ENCODE data around the gene LCAT. TPM values are rescaled to one million over a fixed set of nuclear protein-coding genes. Genes with fewer than 3 reads are reported as not detected.

Gene LCAT
- total and polyA plus RNA-seq, 9 of the 15 experiments (the other 6 are each of a cell fraction or from before 2014, with no cell fraction given): 0.46 to 21.0 (median 5.0) TPM

DNA sequence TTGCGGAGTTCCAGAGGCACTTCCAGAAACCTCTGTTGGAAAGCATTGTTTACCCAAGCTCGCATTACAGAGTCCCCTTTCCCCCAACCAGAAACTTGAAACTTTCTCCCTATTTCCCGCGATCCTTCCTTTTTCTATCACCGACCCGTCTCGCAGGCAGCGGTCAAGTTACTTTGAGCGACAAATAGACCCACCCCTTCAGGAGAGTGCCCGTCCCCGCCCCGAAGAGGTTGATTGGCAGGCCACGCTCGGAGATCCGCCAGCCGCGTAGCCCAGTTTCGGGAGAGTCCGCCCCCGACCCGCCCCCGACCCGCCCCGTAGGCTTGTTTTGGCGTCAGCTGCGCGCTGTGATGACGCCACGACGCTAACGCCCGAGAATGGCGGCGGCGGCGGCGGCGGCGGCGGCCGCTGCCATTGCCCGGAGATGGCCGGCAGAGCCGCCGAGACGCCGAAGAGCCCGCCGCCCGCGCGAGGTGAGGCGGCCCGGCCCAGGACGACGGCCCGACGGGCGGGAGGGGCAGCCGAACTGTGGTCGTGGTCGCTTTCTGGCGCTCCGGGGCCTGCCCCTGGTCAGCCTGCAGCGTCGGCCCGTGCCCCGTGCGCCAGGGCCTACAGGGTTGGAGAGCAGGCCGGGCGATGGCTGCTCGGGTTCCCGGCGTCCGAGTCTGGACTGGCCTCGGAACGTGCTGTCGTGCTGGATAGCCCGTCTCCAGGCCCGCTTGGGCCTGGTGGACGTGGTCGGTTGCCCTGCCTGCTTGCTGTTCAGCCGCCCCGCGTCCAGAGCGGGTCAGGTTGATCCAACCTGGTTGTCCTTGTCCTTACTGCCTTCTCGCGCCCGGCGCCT is 50.8 kb downstream of the LCAT start, which contains the start of gene PSKH1 (continued):
- TF ChIP-seq, protein P1, sequence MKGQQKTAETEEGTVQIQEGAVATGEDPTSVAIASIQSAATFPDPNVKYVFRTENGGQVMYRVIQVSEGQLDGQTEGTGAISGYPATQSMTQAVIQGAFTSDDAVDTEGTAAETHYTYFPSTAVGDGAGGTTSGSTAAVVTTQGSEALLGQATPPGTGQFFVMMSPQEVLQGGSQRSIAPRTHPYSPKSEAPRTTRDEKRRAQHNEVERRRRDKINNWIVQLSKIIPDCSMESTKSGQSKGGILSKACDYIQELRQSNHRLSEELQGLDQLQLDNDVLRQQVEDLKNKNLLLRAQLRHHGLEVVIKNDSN (CRISPR knock-in tag; IDR thresholded peaks at IDR 0.05): no peak
- no peak for TF ChIP-seq MYBL2 (IDR thresholded peaks at IDR 0.05; ENCODE audit: low read depth)
- 0 out of 2 replicates have a peak, but pooled peaks have one; percentile 47 for TF ChIP-seq MYBL2 (CRISPR knock-in tag; IDR thresholded peaks at IDR 0.05; ENCODE audit: borderline replicate concordance)
- TF ChIP-seq ZNF589 (CRISPR knock-in tag; IDR thresholded peaks at IDR 0.05; ENCODE audit: low read depth): no peak
- TF ChIP-seq, protein P2, sequence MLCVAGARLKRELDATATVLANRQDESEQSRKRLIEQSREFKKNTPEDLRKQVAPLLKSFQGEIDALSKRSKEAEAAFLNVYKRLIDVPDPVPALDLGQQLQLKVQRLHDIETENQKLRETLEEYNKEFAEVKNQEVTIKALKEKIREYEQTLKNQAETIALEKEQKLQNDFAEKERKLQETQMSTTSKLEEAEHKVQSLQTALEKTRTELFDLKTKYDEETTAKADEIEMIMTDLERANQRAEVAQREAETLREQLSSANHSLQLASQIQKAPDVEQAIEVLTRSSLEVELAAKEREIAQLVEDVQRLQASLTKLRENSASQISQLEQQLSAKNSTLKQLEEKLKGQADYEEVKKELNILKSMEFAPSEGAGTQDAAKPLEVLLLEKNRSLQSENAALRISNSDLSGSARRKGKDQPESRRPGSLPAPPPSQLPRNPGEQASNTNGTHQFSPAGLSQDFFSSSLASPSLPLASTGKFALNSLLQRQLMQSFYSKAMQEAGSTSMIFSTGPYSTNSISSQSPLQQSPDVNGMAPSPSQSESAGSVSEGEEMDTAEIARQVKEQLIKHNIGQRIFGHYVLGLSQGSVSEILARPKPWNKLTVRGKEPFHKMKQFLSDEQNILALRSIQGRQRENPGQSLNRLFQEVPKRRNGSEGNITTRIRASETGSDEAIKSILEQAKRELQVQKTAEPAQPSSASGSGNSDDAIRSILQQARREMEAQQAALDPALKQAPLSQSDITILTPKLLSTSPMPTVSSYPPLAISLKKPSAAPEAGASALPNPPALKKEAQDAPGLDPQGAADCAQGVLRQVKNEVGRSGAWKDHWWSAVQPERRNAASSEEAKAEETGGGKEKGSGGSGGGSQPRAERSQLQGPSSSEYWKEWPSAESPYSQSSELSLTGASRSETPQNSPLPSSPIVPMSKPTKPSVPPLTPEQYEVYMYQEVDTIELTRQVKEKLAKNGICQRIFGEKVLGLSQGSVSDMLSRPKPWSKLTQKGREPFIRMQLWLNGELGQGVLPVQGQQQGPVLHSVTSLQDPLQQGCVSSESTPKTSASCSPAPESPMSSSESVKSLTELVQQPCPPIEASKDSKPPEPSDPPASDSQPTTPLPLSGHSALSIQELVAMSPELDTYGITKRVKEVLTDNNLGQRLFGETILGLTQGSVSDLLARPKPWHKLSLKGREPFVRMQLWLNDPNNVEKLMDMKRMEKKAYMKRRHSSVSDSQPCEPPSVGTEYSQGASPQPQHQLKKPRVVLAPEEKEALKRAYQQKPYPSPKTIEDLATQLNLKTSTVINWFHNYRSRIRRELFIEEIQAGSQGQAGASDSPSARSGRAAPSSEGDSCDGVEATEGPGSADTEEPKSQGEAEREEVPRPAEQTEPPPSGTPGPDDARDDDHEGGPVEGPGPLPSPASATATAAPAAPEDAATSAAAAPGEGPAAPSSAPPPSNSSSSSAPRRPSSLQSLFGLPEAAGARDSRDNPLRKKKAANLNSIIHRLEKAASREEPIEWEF (CRISPR knock-in tag; IDR thresholded peaks at IDR 0.05): no peak
- TF ChIP-seq, protein P3, sequence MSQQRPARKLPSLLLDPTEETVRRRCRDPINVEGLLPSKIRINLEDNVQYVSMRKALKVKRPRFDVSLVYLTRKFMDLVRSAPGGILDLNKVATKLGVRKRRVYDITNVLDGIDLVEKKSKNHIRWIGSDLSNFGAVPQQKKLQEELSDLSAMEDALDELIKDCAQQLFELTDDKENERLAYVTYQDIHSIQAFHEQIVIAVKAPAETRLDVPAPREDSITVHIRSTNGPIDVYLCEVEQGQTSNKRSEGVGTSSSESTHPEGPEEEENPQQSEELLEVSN (IDR thresholded peaks at IDR 0.05; ENCODE audit: borderline replicate concordance in 1 of 2, extremely low read depth in 1 of 2, insufficient read depth in 1 of 2, insufficient read length in 1 of 2, low read depth in 1 of 2, low read length in 1 of 2, poor library complexity in 1 of 2, severe bottlenecking in 1 of 2): no peak
- no peak for TF ChIP-seq ZNF780A (CRISPR knock-in tag; IDR thresholded peaks at IDR 0.05)
- no peak for TF ChIP-seq ASH1L (IDR thresholded peaks at IDR 0.05; ENCODE audit: borderline replicate concordance, low read depth, partially characterized antibody)
- TF ChIP-seq, protein P4, sequence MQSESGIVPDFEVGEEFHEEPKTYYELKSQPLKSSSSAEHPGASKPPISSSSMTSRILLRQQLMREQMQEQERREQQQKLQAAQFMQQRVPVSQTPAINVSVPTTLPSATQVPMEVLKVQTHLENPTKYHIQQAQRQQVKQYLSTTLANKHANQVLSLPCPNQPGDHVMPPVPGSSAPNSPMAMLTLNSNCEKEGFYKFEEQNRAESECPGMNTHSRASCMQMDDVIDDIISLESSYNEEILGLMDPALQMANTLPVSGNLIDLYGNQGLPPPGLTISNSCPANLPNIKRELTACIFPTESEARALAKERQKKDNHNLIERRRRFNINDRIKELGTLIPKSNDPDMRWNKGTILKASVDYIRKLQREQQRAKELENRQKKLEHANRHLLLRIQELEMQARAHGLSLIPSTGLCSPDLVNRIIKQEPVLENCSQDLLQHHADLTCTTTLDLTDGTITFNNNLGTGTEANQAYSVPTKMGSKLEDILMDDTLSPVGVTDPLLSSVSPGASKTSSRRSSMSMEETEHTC (IDR thresholded peaks at IDR 0.05): no peak
- peak; percentile 81 to 86 for TF ChIP-seq NONO (IDR thresholded peaks at IDR 0.05; ENCODE audit: low read depth in 2 of 2, low read length in 1 of 2)
